Activated CD4-positive, alpha-beta T cell treated with anti-CD3 and anti-CD28 coated beads, Interleukin-2, amount 10 ng/mL, durations not matched to agents 7 days and 5 days (primary cell): ENCODE measurements around the gene MET. TPM values are rescaled to one million over a fixed set of nuclear protein-coding genes. Genes with fewer than 3 reads are reported as not detected.

ENCODE experiments used
- CTCF ChIA-PET: fragments of 350-600 bp; sonication (Branson Sonifier 250); formaldehyde crosslinking; loops from one replicate; lab custom pipeline; 2021; ENCODE audit warnings: antibody characterized with exemption; lab: Charles Lee
- POLR2A ChIA-PET: fragments of 350-600 bp; sonication (Branson Sonifier 250); formaldehyde crosslinking; loops from one replicate; lab custom pipeline; 2021; ENCODE audit warnings: antibody characterized with exemption; lab: Charles Lee
- DNase-seq: peaks from one replicate; pipeline ENCODE4 v3.0.0-alpha.2; 2020
- H3K27ac Mint-ChIP-seq: one replicate; pipeline ENCODE4 v1.8.0; 2021; ENCODE audit warnings: mild to moderate bottlenecking, moderate library complexity, mixed read lengths
- H3K27me3 Mint-ChIP-seq: one replicate; pipeline ENCODE4 v1.8.0; 2021; ENCODE audit warnings: mixed read lengths
- H3K36me3 Mint-ChIP-seq: one replicate; pipeline ENCODE4 v1.8.0; 2021; ENCODE audit warnings: low read depth, mixed read lengths
- H3K4me1 Mint-ChIP-seq: one replicate; pipeline ENCODE4 v1.8.0; 2021; ENCODE audit warnings: mixed read lengths
- H3K4me3 Mint-ChIP-seq: one replicate; pipeline ENCODE4 v1.8.0; 2021; ENCODE audit warnings: mild to moderate bottlenecking, moderate library complexity, mixed read lengths
- H3K9me3 Mint-ChIP-seq: one replicate; pipeline ENCODE4 v1.8.0; 2021; ENCODE audit warnings: mixed read lengths
- total RNA-seq, 2 experiments: library from RNA; stranded (reverse); gene quantifications; one replicate each; pipeline ENCODE4 v1.2.3, GENCODE V29; 2021

Gene MET
- total RNA-seq, 2 experiments from 2014 or later, result 0.21 to 0.22 TPM

DNA sequence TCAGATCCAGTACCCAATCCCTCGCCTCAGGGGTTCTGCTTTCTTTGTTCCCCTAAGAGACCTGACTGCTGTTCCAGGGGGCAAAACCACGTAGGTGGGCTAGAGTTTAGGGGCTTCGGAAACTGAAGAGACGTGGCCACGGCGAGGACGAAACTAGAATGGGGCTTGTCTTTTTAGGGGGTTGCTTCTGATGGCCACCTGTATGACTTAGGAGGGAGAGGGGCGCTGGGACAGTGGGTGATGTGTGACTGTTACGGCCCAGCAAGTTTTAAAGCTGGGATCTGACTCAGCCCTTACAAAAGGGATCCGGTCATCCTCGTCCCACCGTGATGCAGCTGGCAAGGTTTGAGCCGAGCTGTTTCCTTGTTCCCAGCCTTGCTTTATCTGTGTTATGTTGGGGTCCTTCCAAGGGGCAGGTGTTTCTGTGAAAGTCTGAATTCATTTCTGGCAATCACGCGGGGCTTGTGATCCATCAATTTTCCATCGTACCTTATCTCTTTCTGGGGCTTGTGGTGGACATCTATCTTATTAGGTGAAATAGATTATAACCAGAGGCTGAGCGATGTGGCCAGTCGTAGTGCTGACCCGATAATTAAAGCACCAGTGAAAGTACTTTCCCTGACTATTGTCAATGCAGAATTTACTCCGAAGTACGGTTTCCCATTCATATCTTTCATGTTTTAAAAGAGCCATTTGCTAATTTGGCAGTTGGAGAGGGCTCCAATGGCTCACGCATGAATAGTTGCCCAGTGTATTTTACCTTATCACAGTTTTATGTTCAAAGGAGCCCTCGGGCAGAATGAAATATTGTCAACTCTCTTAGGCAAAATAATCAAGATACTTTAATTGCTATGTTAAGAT, 830 bp downstream of the MET start:
- Mint-ChIP-seq H3K36me3 (no peaks in the 10 kb centered on the region), H3K27ac (no peak overlapping the region), H3K9me3 (no peaks in the 10 kb centered on the region), H3K27me3 (peaks cover 73% of the 10 kb centered on the region), H3K4me1 (peaks cover 9% of the 10 kb centered on the region), H3K4me3 (peak overlapping the region; percentile 16)
- DNase-seq, result no peak
- ChIA-PET CTCF (no interaction called here), POLR2A (no interaction called here)

DNA sequence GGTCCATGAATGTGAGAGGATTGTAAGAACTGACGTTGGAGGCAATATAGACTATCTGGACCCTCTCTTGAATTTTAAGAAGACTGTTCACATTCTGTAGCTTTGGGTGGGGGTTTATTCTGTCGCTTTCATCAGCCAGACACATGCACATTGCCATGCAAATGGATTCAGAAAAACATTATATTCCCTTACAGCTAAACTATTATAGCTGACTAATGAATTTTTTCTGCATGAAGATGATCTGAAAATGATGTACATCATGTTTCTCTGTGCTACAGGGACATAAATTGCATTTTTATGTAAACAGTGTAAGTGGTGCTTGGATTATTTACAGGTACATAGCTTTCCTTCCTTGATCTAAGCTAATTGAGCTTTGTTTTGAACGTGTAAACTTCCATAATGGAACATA, 1.5 kb downstream of the MET start:
- DNase-seq, result no peak
- H3K27ac Mint-ChIP-seq, result no peak overlapping the region
- ChIA-PET CTCF (no interaction called here), POLR2A (no interaction called here)
- peaks cover 9% of the 10 kb centered on the region for H3K4me1 Mint-ChIP-seq
- H3K36me3 Mint-ChIP-seq, result no peaks in the 10 kb centered on the region
- no peak overlapping the region for H3K4me3 Mint-ChIP-seq
- H3K9me3 Mint-ChIP-seq, result no peaks in the 10 kb centered on the region
- H3K27me3 Mint-ChIP-seq, result peaks cover 69% of the 10 kb centered on the region

DNA sequence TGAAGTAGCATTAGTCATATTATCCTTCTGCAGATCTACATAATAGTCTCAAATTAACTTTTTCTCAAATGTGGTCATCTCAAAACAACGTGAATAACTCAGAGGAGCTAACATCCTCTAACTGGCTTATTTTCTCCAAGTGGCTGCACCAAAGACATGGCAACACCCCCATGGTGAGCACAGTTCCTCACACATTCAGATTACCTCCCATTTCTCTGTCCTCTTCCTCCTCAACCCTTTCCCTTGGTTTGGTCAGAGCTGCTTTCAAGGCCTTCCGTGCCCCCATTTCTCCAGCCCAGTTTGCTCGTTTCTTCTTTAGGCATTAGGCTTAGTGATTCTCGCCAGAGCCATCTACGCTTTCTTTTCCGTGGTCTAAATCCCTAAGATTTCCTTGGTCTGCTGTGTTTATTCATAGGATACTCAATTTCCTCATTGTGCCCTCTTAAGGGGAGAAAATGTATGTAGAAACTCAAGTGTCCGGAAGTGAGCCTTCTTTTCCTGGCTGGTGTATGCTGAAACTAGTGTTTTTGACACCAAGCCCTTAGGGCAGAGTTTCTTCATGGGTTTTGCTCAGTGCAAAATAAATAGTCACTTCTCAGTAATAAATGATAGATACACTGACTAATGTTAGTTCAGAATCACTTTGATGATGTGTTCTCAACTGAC, 2.6 kb downstream of the MET start:
- peaks cover 57% of the 10 kb centered on the region for H3K27me3 Mint-ChIP-seq
- ChIA-PET CTCF (interaction anchor here (0.6 kb wide), 1 partner anchor 88 kb away, joined by 3 read pairs; no protein-coding TSS in a partner anchor), POLR2A (no interaction called here)
- no peaks in the 10 kb centered on the region for H3K36me3 Mint-ChIP-seq
- no peak overlapping the region for H3K4me3 Mint-ChIP-seq
- peaks cover 13% of the 10 kb centered on the region for H3K4me1 Mint-ChIP-seq
- no peaks in the 10 kb centered on the region for H3K9me3 Mint-ChIP-seq
- no peak for DNase-seq
- H3K27ac Mint-ChIP-seq, result no peak overlapping the region

DNA sequence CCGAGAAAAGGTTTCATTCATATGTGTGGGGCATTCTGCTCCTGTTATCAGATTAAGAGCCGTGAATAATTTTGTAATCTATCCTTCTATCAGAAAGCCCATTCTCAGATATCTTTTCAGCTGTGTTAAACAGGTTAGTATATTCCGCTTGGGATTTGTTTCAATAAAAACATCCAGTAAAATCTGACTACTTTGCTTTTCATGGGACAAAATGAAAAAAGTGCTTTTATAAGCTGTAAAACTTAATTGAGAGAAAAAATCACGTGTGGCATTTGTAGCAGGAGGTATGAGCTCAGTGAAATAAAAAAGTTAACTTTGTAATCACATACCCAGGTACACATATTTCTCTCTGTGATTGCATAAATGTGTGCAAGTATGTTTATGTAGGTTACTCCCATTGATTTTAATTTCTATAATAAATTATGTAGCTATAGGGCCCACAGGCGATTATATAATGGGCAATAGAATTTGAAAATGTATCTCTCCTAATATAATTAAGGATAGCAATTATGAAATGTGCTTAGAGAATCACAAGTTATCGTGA, 3.9 kb downstream of the MET start:
- Mint-ChIP-seq H3K4me1 (peaks cover 16% of the 10 kb centered on the region), H3K27me3 (peaks cover 51% of the 10 kb centered on the region), H3K36me3 (no peaks in the 10 kb centered on the region), H3K9me3 (no peaks in the 10 kb centered on the region), H3K27ac (no peak overlapping the region), H3K4me3 (no peak overlapping the region)
- POLR2A ChIA-PET, result interaction anchor here (0.7 kb wide), 1 partner anchor 86 kb away, joined by 3 read pairs; no protein-coding TSS in a partner anchor
- DNase-seq, result no peak
- CTCF ChIA-PET, result interaction anchor here (0.7 to 1.2 kb wide), 2 partner anchors 8 to 46 kb away, joined by 3 to 6 read pairs; no protein-coding TSS in a partner anchor

DNA sequence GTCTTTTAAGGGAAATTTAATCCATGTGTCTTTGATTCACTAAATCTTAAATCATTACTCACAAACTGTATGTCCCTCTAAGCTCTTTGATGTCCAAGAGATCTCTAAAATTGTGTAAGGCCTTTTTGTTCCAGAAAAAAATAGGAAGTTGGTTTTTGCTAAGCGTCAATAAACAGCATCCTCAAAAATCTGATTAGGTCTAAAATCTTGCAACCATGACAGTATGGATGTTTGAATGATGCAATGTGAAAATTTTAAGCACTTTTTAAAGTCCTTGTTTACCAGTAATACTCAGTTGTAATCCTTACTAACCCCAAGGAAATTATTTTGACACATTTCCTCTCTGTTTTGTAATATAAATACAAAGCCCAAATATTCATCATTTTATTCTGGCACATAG, 6.8 kb downstream of the MET start:
- H3K4me3 Mint-ChIP-seq, result no peak overlapping the region
- POLR2A ChIA-PET, result no interaction called here
- peaks cover 38% of the 10 kb centered on the region for H3K27me3 Mint-ChIP-seq
- H3K36me3 Mint-ChIP-seq, result no peaks in the 10 kb centered on the region
- H3K27ac Mint-ChIP-seq, result no peak overlapping the region
- peaks cover under 1% of the 10 kb centered on the region for H3K9me3 Mint-ChIP-seq
- CTCF ChIA-PET, result interaction anchor here (1.4 kb wide), 1 partner anchor 11 kb away, joined by 3 read pairs; no protein-coding TSS in a partner anchor
- peaks cover 7% of the 10 kb centered on the region for H3K4me1 Mint-ChIP-seq
- DNase-seq, result no peak

DNA sequence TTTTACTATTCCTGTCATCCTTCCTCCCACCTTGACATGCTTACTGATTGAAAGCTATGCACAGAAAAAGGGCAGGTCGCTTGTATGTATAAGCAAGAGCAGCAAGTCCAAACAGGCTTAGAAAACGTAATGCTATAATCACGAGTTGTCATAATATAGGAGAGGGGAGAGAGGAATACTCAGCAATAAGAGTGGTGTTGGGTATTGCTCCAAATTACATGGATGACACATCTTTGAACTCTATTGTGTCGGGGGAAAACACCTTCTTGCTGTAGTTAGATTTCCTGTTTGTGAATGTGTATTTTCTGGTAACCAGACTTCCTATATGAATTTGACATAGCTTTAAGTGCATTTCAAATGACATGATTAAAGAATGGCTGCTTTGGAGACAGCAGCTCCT, 7.5 kb downstream of the MET start:
- H3K36me3 Mint-ChIP-seq, result no peaks in the 10 kb centered on the region
- H3K27me3 Mint-ChIP-seq, result peaks cover 42% of the 10 kb centered on the region
- H3K9me3 Mint-ChIP-seq, result peaks cover 2% of the 10 kb centered on the region
- H3K27ac Mint-ChIP-seq, result no peak overlapping the region
- ChIA-PET POLR2A (no interaction called here), CTCF (no interaction called here)
- H3K4me1 Mint-ChIP-seq, result peaks cover 7% of the 10 kb centered on the region
- H3K4me3 Mint-ChIP-seq, result no peak overlapping the region
- no peak for DNase-seq

DNA sequence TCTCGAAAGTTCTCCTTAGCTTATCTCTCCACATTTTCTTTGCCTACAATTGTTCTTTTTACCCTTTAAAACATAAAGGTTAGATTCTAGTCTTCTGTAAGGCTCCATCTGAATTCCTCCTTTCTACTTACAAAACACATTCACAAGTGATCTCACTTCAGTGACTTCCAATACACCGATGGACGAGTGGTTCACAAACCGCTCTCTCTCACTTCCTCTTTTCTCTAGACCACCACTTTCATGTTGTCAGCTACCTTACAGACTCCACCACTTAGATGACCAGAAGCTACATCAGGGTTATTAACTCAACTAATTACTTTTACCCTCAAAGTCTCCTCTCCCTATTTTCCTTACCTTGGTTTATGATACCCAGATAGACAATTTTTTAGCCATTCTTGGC, 11.8 kb downstream of the MET start:
- Mint-ChIP-seq H3K4me3 (no peak overlapping the region), H3K36me3 (no peaks in the 10 kb centered on the region), H3K9me3 (peaks cover 2% of the 10 kb centered on the region), H3K27ac (no peak overlapping the region), H3K4me1 (peaks cover 7% of the 10 kb centered on the region), H3K27me3 (peaks cover 29% of the 10 kb centered on the region)
- CTCF ChIA-PET, result no interaction called here
- no peak for DNase-seq
- POLR2A ChIA-PET, result no interaction called here

DNA sequence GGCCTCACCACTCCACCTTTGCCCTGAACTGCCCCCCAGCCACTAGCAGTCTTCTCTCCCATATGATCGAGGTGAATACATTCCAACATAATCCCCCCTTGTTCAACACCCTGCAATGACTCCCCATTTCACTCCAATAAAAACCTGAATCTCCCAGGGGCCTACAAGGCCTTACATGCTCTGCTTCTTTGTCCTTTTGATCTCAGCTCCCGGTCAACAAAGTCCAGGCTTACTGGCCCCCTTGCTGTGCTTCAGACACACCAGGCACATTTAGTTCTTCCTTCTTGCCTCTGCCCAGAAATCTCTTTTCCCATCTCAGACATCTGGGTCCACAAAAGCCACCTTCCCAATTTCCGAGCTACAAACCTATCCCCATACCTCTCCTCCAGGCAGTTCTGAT, 14.0 kb downstream of the MET start:
- Mint-ChIP-seq H3K27ac (no peak overlapping the region), H3K4me1 (no peaks in the 10 kb centered on the region)
- CTCF ChIA-PET, result interaction anchor here (1.0 kb wide), 1 partner anchor 9 kb away, joined by 4 read pairs; no protein-coding TSS in a partner anchor

DNA sequence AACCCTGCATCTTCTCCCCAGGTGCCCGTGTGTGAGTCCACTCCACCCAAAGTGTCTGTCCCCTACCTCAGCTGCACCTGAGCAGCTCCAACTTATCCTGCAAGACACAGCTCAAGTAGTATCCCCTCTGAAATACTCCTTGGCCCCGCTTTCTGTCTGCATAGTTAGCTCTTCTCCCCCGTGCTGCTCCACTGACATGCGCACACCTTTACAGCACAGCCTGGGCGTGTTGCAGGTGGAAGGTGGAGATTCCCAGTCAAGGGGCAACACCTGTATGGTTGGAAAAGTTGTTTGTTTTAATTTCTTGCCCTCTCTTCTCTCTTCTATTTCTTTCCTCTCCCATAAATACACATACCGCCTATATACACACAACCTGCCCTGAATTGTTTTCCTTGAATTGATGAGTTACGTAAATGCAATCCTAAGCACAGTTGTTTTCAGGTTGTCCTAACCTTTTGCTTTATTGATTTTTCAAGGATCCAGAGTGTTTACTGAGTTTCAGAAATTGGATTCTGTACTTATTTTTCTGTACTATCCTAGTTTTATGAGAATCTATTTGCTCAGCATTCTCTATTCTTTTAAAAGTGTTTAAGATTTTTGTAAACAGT, 14.9 kb downstream of the MET start:
- Mint-ChIP-seq H3K27me3 (peaks cover 29% of the 10 kb centered on the region), H3K27ac (no peak overlapping the region), H3K36me3 (no peaks in the 10 kb centered on the region), H3K9me3 (peaks cover 2% of the 10 kb centered on the region), H3K4me1 (no peaks in the 10 kb centered on the region), H3K4me3 (no peak overlapping the region)
- POLR2A ChIA-PET, result no interaction called here
- CTCF ChIA-PET, result interaction anchor here (1.0 kb wide), 1 partner anchor 8 kb away, joined by 4 read pairs; no protein-coding TSS in a partner anchor
- no peak for DNase-seq

More for the DNA sequence above, 14.0 kb downstream of the MET start:
- Mint-ChIP-seq H3K4me3 (no peak overlapping the region), H3K27me3 (peaks cover 29% of the 10 kb centered on the region), H3K36me3 (no peaks in the 10 kb centered on the region), H3K9me3 (peaks cover 2% of the 10 kb centered on the region)
- POLR2A ChIA-PET, result no interaction called here
- DNase-seq, result no peak

DNA sequence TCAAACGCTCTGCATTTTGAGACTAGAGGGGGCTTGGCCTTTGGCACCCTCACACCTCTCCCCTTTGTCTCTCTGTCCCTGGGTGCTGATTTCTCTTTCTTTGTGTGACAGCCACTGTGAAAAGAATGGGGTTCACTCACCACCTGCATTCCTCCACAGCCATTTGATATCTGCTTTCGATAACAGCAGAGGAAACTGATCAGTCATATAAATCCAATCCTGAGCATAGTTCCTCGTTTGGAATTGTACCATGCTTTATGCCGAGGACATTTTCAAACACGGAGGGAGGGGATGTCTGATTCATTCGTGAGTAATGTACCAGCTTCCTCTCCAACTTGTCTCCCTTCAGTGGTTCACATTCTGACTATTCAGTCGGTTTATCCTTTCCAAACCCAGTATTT, 15.8 kb downstream of the MET start:
- POLR2A ChIA-PET, result no interaction called here
- Mint-ChIP-seq H3K27me3 (peaks cover 25% of the 10 kb centered on the region), H3K27ac (no peak overlapping the region), H3K36me3 (no peaks in the 10 kb centered on the region), H3K9me3 (peaks cover 2% of the 10 kb centered on the region), H3K4me3 (no peak overlapping the region), H3K4me1 (no peaks in the 10 kb centered on the region)
- no peak for DNase-seq
- CTCF ChIA-PET, result interaction anchor here (0.7 kb wide), 1 partner anchor 55 kb away, joined by 3 read pairs; no protein-coding TSS in a partner anchor

DNA sequence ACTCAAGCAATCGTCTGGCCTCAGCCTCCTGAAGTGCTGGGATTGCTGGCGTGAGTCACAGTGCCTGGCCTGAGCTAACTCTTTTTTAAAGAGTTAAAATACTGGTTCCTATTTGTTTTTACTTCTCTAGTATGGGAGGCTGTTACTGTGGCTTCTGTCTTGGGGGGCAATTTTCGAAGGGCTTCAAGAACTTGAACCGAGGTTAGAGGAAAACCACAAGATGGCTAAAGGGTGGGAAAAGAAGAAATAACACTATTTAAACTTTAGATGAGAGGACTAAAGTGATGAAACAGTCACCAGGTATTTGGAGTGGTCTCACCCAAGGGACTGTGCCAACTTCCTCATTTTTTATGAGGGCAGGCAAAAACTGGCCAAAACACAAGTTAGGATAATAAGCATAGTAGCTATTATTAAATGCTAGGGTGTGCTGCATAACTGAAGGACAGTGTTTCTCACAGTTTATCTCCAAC, 17.8 kb downstream of the MET start:
- Mint-ChIP-seq H3K9me3 (no peaks in the 10 kb centered on the region), H3K36me3 (no peaks in the 10 kb centered on the region), H3K27me3 (peaks cover 9% of the 10 kb centered on the region), H3K4me3 (no peak overlapping the region), H3K27ac (no peak overlapping the region), H3K4me1 (no peaks in the 10 kb centered on the region)
- DNase-seq, result no peak
- ChIA-PET CTCF (no interaction called here), POLR2A (no interaction called here)

DNA sequence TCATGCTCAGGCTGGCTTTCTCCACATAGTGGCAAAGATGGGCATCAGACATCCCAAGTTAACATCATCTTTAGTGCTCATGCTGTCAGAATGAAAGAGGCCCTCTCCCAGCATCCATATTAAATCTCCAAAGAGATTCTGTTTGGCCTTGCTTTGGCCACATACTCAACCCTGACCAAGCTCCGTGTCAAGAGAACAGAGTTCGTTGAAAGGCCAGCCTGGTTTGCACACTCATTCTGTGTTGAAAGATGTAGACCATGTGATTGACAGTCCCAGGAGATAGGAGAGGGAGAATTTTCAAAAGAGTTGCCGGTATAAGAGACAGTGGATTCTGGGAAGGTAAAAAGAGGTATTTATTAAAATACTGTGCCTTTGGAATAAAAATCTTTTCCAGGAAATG, 19.7 kb downstream of the MET start:
- ChIA-PET CTCF (interaction anchor here (1.2 kb wide), 1 partner anchor 14 kb away, joined by 3 read pairs; no protein-coding TSS in a partner anchor), POLR2A (no interaction called here)
- H3K36me3 Mint-ChIP-seq, result no peaks in the 10 kb centered on the region
- DNase-seq, result no peak
- H3K4me3 Mint-ChIP-seq, result no peak overlapping the region
- H3K27me3 Mint-ChIP-seq, result peaks cover 1% of the 10 kb centered on the region
- H3K9me3 Mint-ChIP-seq, result no peaks in the 10 kb centered on the region
- H3K27ac Mint-ChIP-seq, result no peak overlapping the region
- H3K4me1 Mint-ChIP-seq, result no peaks in the 10 kb centered on the region
